Measurements from ENCODE around the gene RAB33A. TPM values are rescaled to one million over a fixed set of nuclear protein-coding genes. Genes with fewer than 3 reads are reported as not detected.

Gene RAB33A
- total and polyA plus RNA-seq, 3 donors from 2014 or later: 1.3 to 1.7 (median 1.4) TPM

- DNase-seq: no peak
- H3K27me3 ChIP-seq: no peaks in the 10 kb centered on the region
- H3K9me3 ChIP-seq: no peaks in the 10 kb centered on the region
- no peak overlapping the region for H3K4me3 ChIP-seq
- H3K27ac ChIP-seq: no peak overlapping the region
- intact Hi-C loops (cut with DNase I; ENCODE audit: low total_unique reads): no loop called here
- 74 to 91% methylated on average over 3 to 5 of the region's 5 CpGs for WGBS, 2 donors
- TF ChIP-seq CTCF (IDR thresholded peaks at IDR 0.05) (no peak), POLR2A (IDR thresholded peaks at IDR 0.05) (no peak)
- H3K4me1 ChIP-seq: no peaks in the 10 kb centered on the region
- H3K36me3 ChIP-seq (ENCODE audit: low read depth, missing control alignments): no peaks in the 10 kb centered on the region
Measured at GRCh38 chrX:130147631-130148030, 24.1 kb upstream of the RAB33A start.

- Histone ChIP-seq H3K4me3 (no peak overlapping the region), H3K9me3 (no peaks in the 10 kb centered on the region), H3K4me1 (no peaks in the 10 kb centered on the region), H3K36me3 (ENCODE audit: low read depth, missing control alignments) (no peaks in the 10 kb centered on the region), H3K27ac (no peak overlapping the region), H3K27me3 (no peaks in the 10 kb centered on the region)
- 64 to 69% methylated on average over 2 of the region's 2 CpGs for WGBS, 2 donors
- no peak for TF ChIP-seq CTCF (IDR thresholded peaks at IDR 0.05)
- TF ChIP-seq POLR2A (IDR thresholded peaks at IDR 0.05): no peak
- intact Hi-C loops (cut with DNase I; ENCODE audit: low total_unique reads): no loop called here
- DNase-seq: no peak
Measured at GRCh38 chrX:130155564-130155963, 16.2 kb upstream of the RAB33A start.

GRCh38 chrX:130158311-130158710, 13.5 kb upstream of the RAB33A start:
- Histone ChIP-seq H3K27ac (no peak overlapping the region), H3K4me1 (no peaks in the 10 kb centered on the region), H3K27me3 (no peaks in the 10 kb centered on the region), H3K36me3 (ENCODE audit: low read depth, missing control alignments) (no peaks in the 10 kb centered on the region), H3K9me3 (no peaks in the 10 kb centered on the region), H3K4me3 (no peak overlapping the region)
- TF ChIP-seq CTCF (IDR thresholded peaks at IDR 0.05): no peak
- no peak for TF ChIP-seq POLR2A (IDR thresholded peaks at IDR 0.05)
- intact Hi-C loops (cut with DNase I; ENCODE audit: low total_unique reads): no loop called here
- WGBS, 2 donors: 73 to 74% methylated on average over 1 to 2 of the region's 2 CpGs
- no peak for DNase-seq

- no peak for TF ChIP-seq POLR2A (IDR thresholded peaks at IDR 0.05)
- no peak for TF ChIP-seq CTCF (IDR thresholded peaks at IDR 0.05)
- no peak overlapping the region for H3K27ac ChIP-seq
- DNase-seq: no peak
- no peaks in the 10 kb centered on the region for H3K27me3 ChIP-seq
- H3K4me1 ChIP-seq: no peaks in the 10 kb centered on the region
- no peaks in the 10 kb centered on the region for H3K9me3 ChIP-seq
- intact Hi-C loops (cut with DNase I; ENCODE audit: low total_unique reads): no loop called here
- 81 to 87% methylated on average over 4 of the region's 4 CpGs for WGBS, 2 donors
- H3K36me3 ChIP-seq (ENCODE audit: low read depth, missing control alignments): no peaks in the 10 kb centered on the region
- H3K4me3 ChIP-seq: no peak overlapping the region
Measured at GRCh38 chrX:130159776-130160175, 12.0 kb upstream of the RAB33A start.

- TF ChIP-seq POLR2A (IDR thresholded peaks at IDR 0.05) (no peak), CTCF (IDR thresholded peaks at IDR 0.05) (no peak)
- Histone ChIP-seq H3K9me3 (no peaks in the 10 kb centered on the region), H3K4me3 (no peak overlapping the region), H3K27me3 (no peaks in the 10 kb centered on the region), H3K4me1 (peaks cover 3% of the 10 kb centered on the region), H3K36me3 (ENCODE audit: low read depth, missing control alignments) (no peaks in the 10 kb centered on the region), H3K27ac (peak overlapping the region in 1 of 2 donors; percentile 59)
- 27 to 34% methylated on average over 6 of the region's 6 CpGs for WGBS, 2 donors
- intact Hi-C loops (cut with DNase I; ENCODE audit: low total_unique reads): no loop called here
- peak; percentile 16 for DNase-seq
Measured at GRCh38 chrX:130162094-130162735, 9.5 kb upstream of the RAB33A start.

Data from testis (tissue), 3 donors.